Adipocyte (in vitro differentiated cells): ENCODE data around the gene TMED4.

Experiments used
- DNase-seq: peaks from one replicate; pipeline ENCODE4 v3.0.0-alpha.2; 2015; ENCODE audit warnings: low read depth
- H3K27me3 ChIP-seq: replicated peaks from 2 replicates; pipeline ENCODE4 v1.7.0; 2013; ENCODE audit warnings: mild to moderate bottlenecking, low read length, moderate library complexity; ENCODE audit not compliant: control insufficient read depth, insufficient read depth
- H3K36me3 ChIP-seq: 2 replicates; pipeline ENCODE4 v1.7.0; 2013; ENCODE audit warnings: low read length, mild to moderate bottlenecking, moderate library complexity; ENCODE audit not compliant: control insufficient read depth, insufficient read depth, severe bottlenecking
- H3K4me1 ChIP-seq: 2 replicates; pipeline ENCODE4 v1.7.0; 2013; ENCODE audit warnings: mild to moderate bottlenecking, low read length, moderate library complexity; ENCODE audit not compliant: control insufficient read depth, insufficient read depth
- H3K4me3 ChIP-seq: 2 replicates; pipeline ENCODE4 v1.7.0; 2013; ENCODE audit warnings: mild to moderate bottlenecking, low read length, moderate library complexity
- H3K9ac ChIP-seq: 2 replicates; pipeline ENCODE4 v1.7.0; 2013; ENCODE audit warnings: mild to moderate bottlenecking, low read length, moderate library complexity
- H3K9me3 ChIP-seq: 2 replicates; pipeline ENCODE4 v1.7.0; 2013; ENCODE audit warnings: mild to moderate bottlenecking, low read length, moderate library complexity; ENCODE audit not compliant: control insufficient read depth

The TMED4 gene

GRCh38 chr7:44549457-44549856 is 32.6 kb downstream of the TMED4 start:
- Histone ChIP-seq H3K27me3 (no peaks in the 10 kb centered on the region), H3K4me1 (no peaks in the 10 kb centered on the region), H3K9ac (no peak overlapping the region), H3K36me3 (no peaks in the 10 kb centered on the region), H3K9me3 (no peaks in the 10 kb centered on the region), H3K4me3 (no peak overlapping the region)
- DNase-seq: no peak

DNA sequence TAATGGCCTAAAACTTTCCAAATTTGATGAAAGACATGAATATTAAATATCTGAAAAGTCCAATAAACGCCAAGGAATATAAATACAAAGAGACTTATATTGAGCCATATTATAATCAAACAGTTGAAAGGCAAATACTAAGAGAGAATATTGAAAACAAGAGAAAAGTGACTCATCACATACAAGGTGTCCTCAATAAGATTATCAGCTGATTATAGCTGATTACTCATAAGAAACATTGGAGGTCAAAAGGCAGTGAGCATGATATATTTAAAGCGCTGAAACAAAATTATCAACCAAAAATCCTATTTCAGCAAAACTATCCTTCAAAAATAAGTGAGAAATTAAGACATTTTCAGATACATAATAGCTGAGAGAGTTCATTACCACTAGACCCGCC is 33.1 kb downstream of the TMED4 start:
- no peaks in the 10 kb centered on the region for H3K36me3 ChIP-seq
- DNase-seq: no peak
- H3K9me3 ChIP-seq: no peaks in the 10 kb centered on the region
- no peaks in the 10 kb centered on the region for H3K4me1 ChIP-seq
- no peak overlapping the region for H3K9ac ChIP-seq
- no peaks in the 10 kb centered on the region for H3K27me3 ChIP-seq
- no peak overlapping the region for H3K4me3 ChIP-seq

DNA sequence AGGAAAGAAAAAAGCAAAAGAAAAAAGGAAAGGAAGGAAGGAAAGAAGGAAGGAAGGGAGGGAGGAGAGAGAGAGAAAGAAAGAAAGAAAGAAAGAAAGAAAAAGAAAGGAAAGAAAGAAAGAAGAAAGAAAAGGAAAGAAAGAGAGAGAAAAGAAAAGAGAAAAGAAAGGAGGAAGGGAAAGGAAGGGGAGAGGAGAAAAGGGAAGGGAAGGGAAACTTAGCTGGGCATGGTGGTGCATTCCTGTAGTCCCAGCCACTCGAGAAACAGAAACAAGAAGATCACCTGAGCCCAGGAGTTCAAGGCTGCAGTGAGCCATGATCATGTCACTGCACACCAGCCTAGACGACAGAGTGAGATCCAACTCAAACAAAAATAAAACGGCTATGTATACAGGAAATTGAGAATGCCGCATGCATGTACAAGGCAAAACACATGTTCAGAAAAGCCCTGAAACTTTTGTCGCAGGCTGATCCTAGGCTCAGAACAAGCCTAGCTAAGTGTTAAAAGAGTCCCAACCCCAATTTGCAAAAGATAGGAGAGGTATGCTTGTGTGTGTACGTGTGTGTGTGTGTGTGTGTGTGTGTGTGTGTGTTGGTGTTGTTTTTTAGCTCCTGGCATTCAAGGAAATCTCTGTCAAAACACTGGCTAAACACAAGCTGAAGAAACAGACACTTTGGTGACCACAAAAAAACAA is 34.3 kb downstream of the TMED4 start:
- H3K27me3 ChIP-seq: no peaks in the 10 kb centered on the region
- no peaks in the 10 kb centered on the region for H3K36me3 ChIP-seq
- H3K4me1 ChIP-seq: peaks cover 6% of the 10 kb centered on the region
- no peaks in the 10 kb centered on the region for H3K9me3 ChIP-seq
- DNase-seq: no peak
- no peak overlapping the region for H3K9ac ChIP-seq
- H3K4me3 ChIP-seq: no peak overlapping the region

- DNase-seq: no peak
These were observed 40.0 kb downstream of the TMED4 start for GRCh38 chr7:44541876-44542610.

DNA sequence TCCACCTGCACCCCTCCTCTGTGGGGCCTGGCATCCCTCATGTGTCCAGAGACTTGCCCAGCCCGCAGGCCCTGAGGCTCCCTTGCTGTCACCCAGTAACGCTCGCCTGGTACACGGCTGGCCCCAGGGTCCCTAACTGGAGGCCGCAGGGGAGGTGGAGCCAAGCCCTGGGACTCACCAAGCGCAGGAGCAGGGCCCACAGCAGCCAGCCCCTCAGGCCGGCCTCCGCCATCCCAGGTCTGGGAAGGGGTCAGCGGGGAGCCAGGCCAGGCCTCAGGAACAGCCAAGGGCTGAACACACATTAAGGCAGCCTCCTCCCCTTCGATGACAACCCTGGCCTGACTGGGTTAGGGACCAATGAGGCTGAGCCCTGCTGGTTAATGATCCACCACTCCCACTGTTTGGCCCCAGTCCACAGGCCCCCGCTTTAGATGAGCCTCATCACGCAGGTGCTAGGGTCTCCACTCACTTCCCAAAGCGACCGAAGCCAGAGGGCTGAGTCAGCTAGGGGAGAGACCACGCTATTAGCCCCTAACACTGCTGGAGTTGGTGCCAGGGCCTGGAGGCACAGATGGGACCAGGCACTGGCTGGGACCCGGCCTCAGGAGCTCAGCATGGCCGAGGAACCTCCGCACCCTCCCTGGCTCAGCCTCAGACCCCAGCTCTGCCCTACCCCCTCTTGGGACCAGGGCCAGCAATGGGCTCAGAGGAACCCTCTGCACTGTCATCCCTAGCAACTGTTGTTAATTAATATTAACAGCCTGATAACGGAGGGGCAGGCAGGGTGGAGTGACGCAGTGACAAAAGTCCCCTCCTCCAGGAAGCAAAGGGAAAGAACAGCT is 40.8 kb downstream of the TMED4 start, which contains the start of gene NPC1L1:
Gene NPC1L1 (minus strand): TSS at position 303 of the 842 bp plus-strand sequence. CDS start 71 bp downstream, at position 232.
- peaks cover 7% of the 10 kb centered on the region for H3K4me1 ChIP-seq
- no peaks in the 10 kb centered on the region for H3K36me3 ChIP-seq
- H3K9ac ChIP-seq: no peak within 1 kb of the TSS
- H3K4me3 ChIP-seq: no peak within 1 kb of the TSS
- H3K9me3 ChIP-seq: no peaks in the 10 kb centered on the region
- peaks cover 2% of the 10 kb centered on the region for H3K27me3 ChIP-seq
- no peak for DNase-seq

More at GRCh38 chr7:44541876-44542610, 40.0 kb downstream of the TMED4 start:
- H3K4me3 ChIP-seq: no peak overlapping the region
- H3K27me3 ChIP-seq: peaks cover 2% of the 10 kb centered on the region
- peaks cover 7% of the 10 kb centered on the region for H3K4me1 ChIP-seq
- no peaks in the 10 kb centered on the region for H3K9me3 ChIP-seq
- no peaks in the 10 kb centered on the region for H3K36me3 ChIP-seq
- H3K9ac ChIP-seq: no peak overlapping the region

DNA sequence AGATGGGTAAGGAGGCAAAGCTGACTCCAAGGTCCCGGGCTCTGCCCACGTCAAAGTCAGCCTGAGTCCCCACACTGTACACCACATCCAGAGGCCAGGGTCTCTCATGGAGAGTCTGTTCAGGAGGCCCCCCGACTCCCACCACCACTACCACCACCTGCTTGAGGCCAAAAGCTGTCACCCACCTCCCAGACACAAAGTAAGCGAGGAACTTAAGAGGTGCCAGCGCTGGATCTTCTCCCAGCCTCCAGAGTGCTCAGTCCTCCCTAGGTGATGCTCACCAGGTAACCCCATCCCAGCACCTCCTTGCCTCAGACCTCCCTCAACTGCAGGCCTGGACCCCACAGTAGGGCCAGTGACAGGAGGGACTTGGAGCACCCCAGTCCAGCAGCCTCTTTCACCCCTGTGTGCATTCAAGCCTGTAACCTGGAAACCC is 41.4 kb downstream of the TMED4 start:
- Histone ChIP-seq H3K9ac (no peak overlapping the region), H3K27me3 (peaks cover 2% of the 10 kb centered on the region), H3K36me3 (no peaks in the 10 kb centered on the region), H3K4me3 (no peak overlapping the region), H3K4me1 (peaks cover 7% of the 10 kb centered on the region), H3K9me3 (no peaks in the 10 kb centered on the region)
- no peak for DNase-seq

GRCh38 chr7:44539669-44540506 is 42.1 kb downstream of the TMED4 start:
- H3K9ac ChIP-seq: no peak overlapping the region
- H3K36me3 ChIP-seq: no peaks in the 10 kb centered on the region
- H3K9me3 ChIP-seq: no peaks in the 10 kb centered on the region
- DNase-seq: no peak
- H3K4me1 ChIP-seq: peaks cover 7% of the 10 kb centered on the region
- H3K4me3 ChIP-seq: no peak overlapping the region
- peaks cover 2% of the 10 kb centered on the region for H3K27me3 ChIP-seq

- Histone ChIP-seq H3K9me3 (no peaks in the 10 kb centered on the region), H3K4me3 (no peak overlapping the region), H3K27me3 (peaks cover 2% of the 10 kb centered on the region), H3K36me3 (no peaks in the 10 kb centered on the region), H3K4me1 (peaks cover 7% of the 10 kb centered on the region), H3K9ac (no peak overlapping the region)
- no peak for DNase-seq
These were observed 43.0 kb downstream of the TMED4 start for GRCh38 chr7:44538798-44539668.

- no peak for DNase-seq
- H3K4me1 ChIP-seq: peaks cover 7% of the 10 kb centered on the region
- no peaks in the 10 kb centered on the region for H3K9me3 ChIP-seq
- H3K27me3 ChIP-seq: peaks cover 2% of the 10 kb centered on the region
- H3K4me3 ChIP-seq: no peak overlapping the region
- no peaks in the 10 kb centered on the region for H3K36me3 ChIP-seq
- no peak overlapping the region for H3K9ac ChIP-seq
These were observed 43.8 kb downstream of the TMED4 start for GRCh38 chr7:44538093-44538797.
